Measurements from ENCODE around the gene HAO2. TPM values are rescaled to one million over a fixed set of nuclear protein-coding genes. Genes with fewer than 3 reads are reported as not detected.

Gene HAO2
- total and polyA plus RNA-seq, 2 donors (not counting 3 experiments of a cell fraction or from before 2014, with no cell fraction given): not detected

GRCh38 chr1:119320100-119320499 lies 48.5 kb upstream of the HAO2 start:
- no peak overlapping the region for H3K4me2 ChIP-seq (ENCODE audit: insufficient read depth, low read length)
- H3K9me3 ChIP-seq (replicated peaks; ENCODE audit: control insufficient read depth, insufficient read depth, low read length): no peaks in the 10 kb centered on the region
- DNase-seq (ENCODE audit: low read depth, low spot score) (no peak), FAIRE-seq (no peak)
- H3K27ac ChIP-seq (ENCODE audit: insufficient read depth, low read depth, low read length): no peak overlapping the region
- H2AFZ ChIP-seq (ENCODE audit: low read depth, low read length): no peak overlapping the region
- H3K4me3 ChIP-seq (replicated peaks in 1 of 3; ENCODE audit: insufficient read depth in 1 of 3, low read depth in 1 of 3, low read length in 3 of 3): no peak overlapping the region
- no peaks in the 10 kb centered on the region for H3K4me1 ChIP-seq (ENCODE audit: control insufficient read depth, extremely low read depth, insufficient read depth, low read length)
- H3K36me3 ChIP-seq (ENCODE audit: control insufficient read depth in 2 of 2, extremely low read depth in 1 of 2, insufficient read depth in 2 of 2, low read length in 2 of 2): no peaks in the 10 kb centered on the region
- TF ChIP-seq FOS (IDR thresholded peaks at IDR 0.05; ENCODE audit: borderline replicate concordance, insufficient read depth, low read length) (no peak), MAX (IDR thresholded peaks at IDR 0.05; ENCODE audit: insufficient read depth, insufficient read length) (no peak), CTCF (IDR thresholded peaks at IDR 0.05; ENCODE audit: extremely low read depth in 1 of 2, insufficient read depth in 1 of 2, low read depth in 1 of 2, low read length in 2 of 2) (no peak), MYC (IDR thresholded peaks at IDR 0.05; ENCODE audit: low read depth, low read length) (no peak), POLR2AphosphoS5 (IDR thresholded peaks at IDR 0.05; ENCODE audit: insufficient read depth, low read depth, low read length) (no peak), GATA2 (IDR thresholded peaks at IDR 0.05; ENCODE audit: insufficient read depth, insufficient read length, low read depth, low read length) (no peak)
- intact Hi-C loops (cut with micrococcal nuclease): no loop called here
- no peaks in the 10 kb centered on the region for H3K9me1 ChIP-seq (replicated peaks; ENCODE audit: control insufficient read depth, extremely low read depth, insufficient read depth, low read length)
- dilution Hi-C loops (cut with MboI; ENCODE audit: extremely low pct_ligation_motif_present, low sequenced_read_pairs): no loop called here
- POLR2A ChIA-PET: no interaction called here
- no peaks in the 10 kb centered on the region for H3K79me2 ChIP-seq (ENCODE audit: control insufficient read depth, insufficient read depth, low read length)
- no peak overlapping the region for H3K9ac ChIP-seq (replicated peaks; ENCODE audit: extremely low read depth, insufficient read depth, low read length)
- CTCF ChIA-PET: no interaction called here
- no peaks in the 10 kb centered on the region for H4K20me1 ChIP-seq (replicated peaks; ENCODE audit: control insufficient read depth, extremely low read depth, insufficient read depth, low read length)
- no TSS peak for BruUV-seq (replicated peaks)
- H3K27me3 ChIP-seq (ENCODE audit: control insufficient read depth in 2 of 2, insufficient read depth in 2 of 2, low read length in 2 of 2): peaks cover 0 to 2% of the 10 kb centered on the region in 2 experiments

All from endothelial cell of umbilical vein (primary cell).